SW 1271 (cell line): ENCODE data around the gene ABHD6.
A peak's percentile ranks its signal among the peaks of the same experiment; 100 is the strongest.
"Not testable (repeated sequence)": the region's sequence is repeated elsewhere in the genome, so short reads cannot be mapped to it uniquely, and the experiment has no call there.

Experiments used
- DNase-seq, 2 experiments: peaks; one replicate each; lab custom pipeline; 2025; lab: John Stamatoyannopoulos, UW

ABHD6 gene

GRCh38 chr3:58323529-58324390, 86.2 kb downstream of the ABHD6 start:
- no peak for DNase-seq

GRCh38 chr3:58324391-58325390, 87.1 kb downstream of the ABHD6 start:
- DNase-seq = no peak

- DNase-seq = no peak
Measured at GRCh38 chr3:58325525-58325992, 88.0 kb downstream of the ABHD6 start.

- DNase-seq = no peak
Measured at GRCh38 chr3:58326267-58326900, 88.8 kb downstream of the ABHD6 start.

- no peak for DNase-seq
Measured at GRCh38 chr3:58329150-58329921, 91.7 kb downstream of the ABHD6 start.

- DNase-seq = no peak
Measured at GRCh38 chr3:58329922-58330413, 92.4 kb downstream of the ABHD6 start.

- no peak for DNase-seq
Measured at GRCh38 chr3:58331593-58332152, 94.1 kb downstream of the ABHD6 start.

GRCh38 chr3:58332575-58333188, 95.1 kb downstream of the ABHD6 start, which contains the start of gene PXK:
TSS of gene PXK (plus strand) at chr3:58332892. CDS start at chr3:58332989, 97 bp downstream.
- peak; percentile 12 to 18 for DNase-seq

GRCh38 chr3:58333206-58334012, 95.8 kb downstream of the ABHD6 start:
- peak in 1 of 2 experiments; percentile 6 for DNase-seq

GRCh38 chr3:58334013-58334321, 96.4 kb downstream of the ABHD6 start:
- DNase-seq = no peak

- DNase-seq = no peak
Measured at GRCh38 chr3:58334506-58334884, 96.9 kb downstream of the ABHD6 start.

- no peak for DNase-seq
Measured at GRCh38 chr3:58335652-58335947, 98.0 kb downstream of the ABHD6 start.

GRCh38 chr3:58336135-58336882, 98.7 kb downstream of the ABHD6 start:
- DNase-seq = peak in 1 of 2 experiments; percentile 3

- no peak for DNase-seq
Measured at GRCh38 chr3:58337190-58337589, 99.6 kb downstream of the ABHD6 start.

- not testable (repeated sequence) for DNase-seq
Measured at GRCh38 chr3:58339146-58339545, 101.6 kb downstream of the ABHD6 start.

GRCh38 chr3:58340594-58341244, 103.1 kb downstream of the ABHD6 start:
- DNase-seq = no peak

- no peak for DNase-seq
Measured at GRCh38 chr3:58341376-58341775, 103.8 kb downstream of the ABHD6 start.

- DNase-seq = no peak
Measured at GRCh38 chr3:58342676-58343075, 105.1 kb downstream of the ABHD6 start.
